RWPE1 (cell line): ENCODE results near the gene RAB24.
"Not testable (repeated sequence)": the region's sequence is repeated elsewhere in the genome, so short reads cannot be mapped to it uniquely, and the experiment has no call there.

Experiments
- CTCF ChIA-PET: fragments of 350-600 bp; sonication (Branson Sonifier 250); formaldehyde crosslinking; extraction: SDS; loops from one replicate; lab custom pipeline; 2021; lab: Yijun Ruan, JAX
- POLR2A ChIA-PET: fragments of 400-600 bp; formaldehyde crosslinking; extraction: SDS; loops from one replicate; lab custom pipeline; 2020; ENCODE audit warnings: antibody characterized with exemption; ENCODE audit not compliant: low non-redundant PET; lab: Yijun Ruan, JAX
- DNase-seq: peaks from one replicate; pipeline ENCODE4 v3.0.0; 2012; ENCODE audit warnings: low spot score
- H3K27ac ChIP-seq: fragments of 450-650 bp; 2 replicates; pipeline ENCODE4 v1.5.1; 2017
- CTCF ChIP-seq: fragments of 450-650 bp; conservative IDR thresholded peaks from 2 replicates; pipeline ENCODE4 v1.5.1; 2017; ENCODE audit warnings: low read depth, mild to moderate bottlenecking

The RAB24 gene

GRCh38 chr5:177310332-177310731, 6.8 kb upstream of the RAB24 start:
- H3K27ac ChIP-seq, result peak overlapping the region; percentile 84
- ChIA-PET CTCF (interaction anchor here (0.7 to 3.3 kb wide), 14 partner anchors 17 to 240 kb away, joined by 3 to 12 read pairs (median 5); partner anchors contain the start of gene GRK6), POLR2A (no interaction called here)
- no peak for TF ChIP-seq CTCF
- no peak for DNase-seq

GRCh38 chr5:177309351-177310191, 6.1 kb upstream of the RAB24 start:
- peak; percentile 94 for TF ChIP-seq CTCF
- ChIA-PET POLR2A (interaction anchor here (0.5 to 0.6 kb wide), 2 partner anchors 12 to 177 kb away, joined by 4 read pairs; no protein-coding TSS in a partner anchor), CTCF (interaction anchor here (0.6 to 3.3 kb wide), 18 partner anchors 18 to 238 kb away, joined by 3 to 12 read pairs (median 5); partner anchors contain the start of gene GRK6)
- peak overlapping the region; percentile 84 for H3K27ac ChIP-seq
- no peak for DNase-seq

- CTCF ChIA-PET, result interaction anchor here (0.8 to 3.3 kb wide), 8 partner anchors 9 to 237 kb away, joined by 4 to 12 read pairs (median 6); no protein-coding TSS in a partner anchor
- no peak for DNase-seq
- POLR2A ChIA-PET, result no interaction called here
- peak overlapping the region; percentile 84 for H3K27ac ChIP-seq
- no peak for TF ChIP-seq CTCF
Observed at GRCh38 chr5:177308740-177309139, 5.2 kb upstream of the RAB24 start.

- ChIA-PET CTCF (interaction anchor here (0.8 to 1.7 kb wide), 3 partner anchors 10 to 236 kb away, joined by 3 to 6 read pairs (median 5); no protein-coding TSS in a partner anchor), POLR2A (no interaction called here)
- peak overlapping the region; percentile 84 for H3K27ac ChIP-seq
- TF ChIP-seq CTCF, result no peak
- no peak for DNase-seq
Observed at GRCh38 chr5:177307544-177308363, 4.2 kb upstream of the RAB24 start.

GRCh38 chr5:177306674-177307543, 3.4 kb upstream of the RAB24 start:
- no peak for DNase-seq
- ChIA-PET CTCF (interaction anchor here (0.5 to 1.7 kb wide), 3 partner anchors 11 to 83 kb away, joined by 3 to 6 read pairs (median 4); no protein-coding TSS in a partner anchor), POLR2A (no interaction called here)
- H3K27ac ChIP-seq, result peak overlapping the region; percentile 84
- no peak for TF ChIP-seq CTCF

- DNase-seq, POLR2A ChIA-PET: not testable (repeated sequence)
- H3K27ac ChIP-seq, result peak overlapping the region; percentile 84
- CTCF ChIA-PET, result interaction anchor here (0.5 to 1.0 kb wide), 3 partner anchors 12 to 84 kb away, joined by 3 to 4 read pairs (median 3); no protein-coding TSS in a partner anchor
Observed at GRCh38 chr5:177306103-177306640, 2.7 kb upstream of the RAB24 start.
